MV-4-11 (cell line): ENCODE results near the gene HES2.
"Not testable (repeated sequence)": the region's sequence is repeated elsewhere in the genome, so short reads cannot be mapped to it uniquely, and the experiment has no call there.

Source experiments
- DNase-seq: peaks from one replicate; lab custom pipeline; 2025; lab: John Stamatoyannopoulos, UW

The HES2 gene

GRCh38 chr1:6389971-6390370 lies 29.7 kb downstream of the HES2 start:
- no peak for DNase-seq

GRCh38 chr1:6386371-6386949 lies 33.3 kb downstream of the HES2 start:
- DNase-seq = no peak

- no peak for DNase-seq
Observed at GRCh38 chr1:6385488-6386191, 34.1 kb downstream of the HES2 start.

GRCh38 chr1:6384962-6385361 lies 34.8 kb downstream of the HES2 start:
- DNase-seq = no peak

GRCh38 chr1:6384135-6384534 lies 35.6 kb downstream of the HES2 start:
- DNase-seq = no peak

- DNase-seq = no peak
Observed at GRCh38 chr1:6380037-6380436, 39.7 kb downstream of the HES2 start.

GRCh38 chr1:6378096-6378746 lies 41.5 kb downstream of the HES2 start:
- no peak for DNase-seq

GRCh38 chr1:6373961-6374720 lies 45.6 kb downstream of the HES2 start:
- no peak for DNase-seq

- not testable (repeated sequence) for DNase-seq
Observed at GRCh38 chr1:6372236-6372635, 47.5 kb downstream of the HES2 start.

- DNase-seq = no peak
Observed at GRCh38 chr1:6370006-6370405, 49.7 kb downstream of the HES2 start.

- DNase-seq = no peak
Observed at GRCh38 chr1:6367381-6368012, 52.2 kb downstream of the HES2 start.

- DNase-seq = no peak
Observed at GRCh38 chr1:6365047-6365446, 54.7 kb downstream of the HES2 start.

- DNase-seq = peak; percentile 27
Observed at GRCh38 chr1:6363085-6363884, 56.4 kb downstream of the HES2 start.
